ENCODE results near the gene SH2D3C.

Gene SH2D3C

GRCh38 chr9:127778280-127779135, at the start of gene SH2D3C:
Gene SH2D3C, minus strand, starts transcription at chr9:127778666. Its CDS starts 39 bp downstream, at chr9:127778627.
- DNase-seq: no peak

- DNase-seq: no peak
Measured at GRCh38 chr9:127826253-127826913, 47.9 kb upstream of the SH2D3C start.

GRCh38 chr9:127825319-127826051, 47.0 kb upstream of the SH2D3C start:
- DNase-seq: no peak

GRCh38 chr9:127822108-127822507, 43.6 kb upstream of the SH2D3C start:
- no peak for DNase-seq

GRCh38 chr9:127818574-127818973, 40.1 kb upstream of the SH2D3C start:
- DNase-seq: no peak

- DNase-seq: no peak
Measured at GRCh38 chr9:127817881-127818434, 39.5 kb upstream of the SH2D3C start.

GRCh38 chr9:127816728-127817127, 38.3 kb upstream of the SH2D3C start:
- DNase-seq: no peak

GRCh38 chr9:127816362-127816725, 37.9 kb upstream of the SH2D3C start:
- DNase-seq: no peak

- DNase-seq: no peak
Measured at GRCh38 chr9:127815512-127816361, 37.3 kb upstream of the SH2D3C start.

- DNase-seq: no peak
Measured at GRCh38 chr9:127814619-127815511, 36.4 kb upstream of the SH2D3C start.

GRCh38 chr9:127813686-127814226, 35.3 kb upstream of the SH2D3C start:
- no peak for DNase-seq

GRCh38 chr9:127812936-127813675, 34.6 kb upstream of the SH2D3C start:
- DNase-seq: no peak

GRCh38 chr9:127812011-127812410, 33.5 kb upstream of the SH2D3C start:
- no peak for DNase-seq

- no peak for DNase-seq
Measured at GRCh38 chr9:127810378-127811187, 32.1 kb upstream of the SH2D3C start.

GRCh38 chr9:127809540-127810377, 31.3 kb upstream of the SH2D3C start:
- no peak for DNase-seq

GRCh38 chr9:127809002-127809539, 30.6 kb upstream of the SH2D3C start:
- no peak for DNase-seq

- DNase-seq: no peak
Measured at GRCh38 chr9:127808347-127809001, 30.0 kb upstream of the SH2D3C start.

Data from activated T-cell treated with anti-CD3 and anti-CD28 coated beads for 4 hours (primary cell).